ENCODE measurements around the gene LAMC1.
"Not testable (repeated sequence)": the region's sequence is repeated elsewhere in the genome, so short reads cannot be mapped to it uniquely, and the experiment has no call there.

Gene LAMC1

GRCh38 chr1:183043872-183044854 is 20.9 kb downstream of the LAMC1 start:
- DNase-seq: no peak
- peaks cover 82% of the 10 kb centered on the region for H3K27me3 Mint-ChIP-seq
- H3K4me3 Mint-ChIP-seq: no peak overlapping the region
- H3K4me1 Mint-ChIP-seq (ENCODE audit: low read depth): peaks cover 1% of the 10 kb centered on the region
- no peak overlapping the region for H3K27ac Mint-ChIP-seq
- H3K36me3 Mint-ChIP-seq (ENCODE audit: low read depth): no peaks in the 10 kb centered on the region
- H3K9me3 Mint-ChIP-seq: no peaks in the 10 kb centered on the region

- H3K27me3 Mint-ChIP-seq: peaks cover 79% of the 10 kb centered on the region
Measured at GRCh38 chr1:183044893-183045649, 21.9 kb downstream of the LAMC1 start.

GRCh38 chr1:183048087-183049085 is 25.2 kb downstream of the LAMC1 start:
- Mint-ChIP-seq H3K27me3 (peaks cover 70% of the 10 kb centered on the region), H3K4me3 (no peak overlapping the region), H3K4me1 (ENCODE audit: low read depth) (peaks cover 1% of the 10 kb centered on the region), H3K27ac (no peak overlapping the region), H3K9me3 (no peaks in the 10 kb centered on the region), H3K36me3 (ENCODE audit: low read depth) (no peaks in the 10 kb centered on the region)
- no peak for DNase-seq

More at GRCh38 chr1:183044893-183045649, 21.9 kb downstream of the LAMC1 start:
- peaks cover 1% of the 10 kb centered on the region for H3K4me1 Mint-ChIP-seq (ENCODE audit: low read depth)
- no peaks in the 10 kb centered on the region for H3K9me3 Mint-ChIP-seq
- no peak for DNase-seq
- no peaks in the 10 kb centered on the region for H3K36me3 Mint-ChIP-seq (ENCODE audit: low read depth)
- no peak overlapping the region for H3K4me3 Mint-ChIP-seq
- no peak overlapping the region for H3K27ac Mint-ChIP-seq

- Mint-ChIP-seq H3K9me3 (no peaks in the 10 kb centered on the region), H3K27me3 (peaks cover 69% of the 10 kb centered on the region), H3K36me3 (ENCODE audit: low read depth) (no peaks in the 10 kb centered on the region), H3K4me3 (no peak overlapping the region), H3K27ac (no peak overlapping the region), H3K4me1 (ENCODE audit: low read depth) (peaks cover 1% of the 10 kb centered on the region)
- no peak for DNase-seq
Measured at GRCh38 chr1:183051546-183051945, 28.3 kb downstream of the LAMC1 start.

- no peaks in the 10 kb centered on the region for H3K36me3 Mint-ChIP-seq (ENCODE audit: low read depth)
- no peaks in the 10 kb centered on the region for H3K9me3 Mint-ChIP-seq
- peaks cover 1% of the 10 kb centered on the region for H3K4me1 Mint-ChIP-seq (ENCODE audit: low read depth)
- H3K27me3 Mint-ChIP-seq: peaks cover 63% of the 10 kb centered on the region
- H3K27ac Mint-ChIP-seq: no peak overlapping the region
- no peak for DNase-seq
- no peak overlapping the region for H3K4me3 Mint-ChIP-seq
Measured at GRCh38 chr1:183052861-183053260, 29.6 kb downstream of the LAMC1 start.

GRCh38 chr1:183058851-183059502 is 35.8 kb downstream of the LAMC1 start:
- DNase-seq: no peak
- no peaks in the 10 kb centered on the region for H3K9me3 Mint-ChIP-seq
- no peak overlapping the region for H3K4me3 Mint-ChIP-seq
- H3K27ac Mint-ChIP-seq: no peak overlapping the region
- no peaks in the 10 kb centered on the region for H3K4me1 Mint-ChIP-seq (ENCODE audit: low read depth)
- peaks cover 19% of the 10 kb centered on the region for H3K27me3 Mint-ChIP-seq
- no peaks in the 10 kb centered on the region for H3K36me3 Mint-ChIP-seq (ENCODE audit: low read depth)

GRCh38 chr1:183061194-183061593 is 38.0 kb downstream of the LAMC1 start:
- peaks cover 7% of the 10 kb centered on the region for H3K27me3 Mint-ChIP-seq
- no peak for DNase-seq
- H3K27ac Mint-ChIP-seq: no peak overlapping the region
- no peaks in the 10 kb centered on the region for H3K4me1 Mint-ChIP-seq (ENCODE audit: low read depth)
- no peak overlapping the region for H3K4me3 Mint-ChIP-seq
- H3K9me3 Mint-ChIP-seq: peaks cover 2% of the 10 kb centered on the region
- no peaks in the 10 kb centered on the region for H3K36me3 Mint-ChIP-seq (ENCODE audit: low read depth)

GRCh38 chr1:183063349-183063748 is 40.1 kb downstream of the LAMC1 start:
- DNase-seq: no peak
- peaks cover 2% of the 10 kb centered on the region for H3K9me3 Mint-ChIP-seq
- H3K27ac Mint-ChIP-seq: no peak overlapping the region
- no peak overlapping the region for H3K4me3 Mint-ChIP-seq
- no peaks in the 10 kb centered on the region for H3K27me3 Mint-ChIP-seq
- H3K4me1 Mint-ChIP-seq (ENCODE audit: low read depth): no peaks in the 10 kb centered on the region
- H3K36me3 Mint-ChIP-seq (ENCODE audit: low read depth): no peaks in the 10 kb centered on the region

GRCh38 chr1:183065168-183065706 is 42.0 kb downstream of the LAMC1 start:
- H3K36me3 Mint-ChIP-seq (ENCODE audit: low read depth): no peaks in the 10 kb centered on the region
- no peaks in the 10 kb centered on the region for H3K4me1 Mint-ChIP-seq (ENCODE audit: low read depth)
- H3K27me3 Mint-ChIP-seq: peaks cover 1% of the 10 kb centered on the region
- no peak for DNase-seq
- no peak overlapping the region for H3K4me3 Mint-ChIP-seq
- peaks cover 2% of the 10 kb centered on the region for H3K9me3 Mint-ChIP-seq
- H3K27ac Mint-ChIP-seq: no peak overlapping the region

GRCh38 chr1:183066432-183066831 is 43.2 kb downstream of the LAMC1 start:
- H3K27me3 Mint-ChIP-seq; H3K4me1 Mint-ChIP-seq (ENCODE audit: low read depth); DNase-seq; H3K36me3 Mint-ChIP-seq (ENCODE audit: low read depth); H3K9me3 Mint-ChIP-seq; H3K4me3 Mint-ChIP-seq; H3K27ac Mint-ChIP-seq: not testable (repeated sequence)

- peaks cover 2% of the 10 kb centered on the region for H3K9me3 Mint-ChIP-seq
- no peak overlapping the region for H3K4me3 Mint-ChIP-seq
- H3K27ac Mint-ChIP-seq: no peak overlapping the region
- H3K27me3 Mint-ChIP-seq: peaks cover 10% of the 10 kb centered on the region
- H3K4me1 Mint-ChIP-seq (ENCODE audit: low read depth): peaks cover 5% of the 10 kb centered on the region
- no peak for DNase-seq
- H3K36me3 Mint-ChIP-seq (ENCODE audit: low read depth): no peaks in the 10 kb centered on the region
Measured at GRCh38 chr1:183069562-183070216, 46.5 kb downstream of the LAMC1 start.

GRCh38 chr1:183070234-183070922 is 47.2 kb downstream of the LAMC1 start:
- Mint-ChIP-seq H3K27me3 (peaks cover 10% of the 10 kb centered on the region), H3K36me3 (ENCODE audit: low read depth) (no peaks in the 10 kb centered on the region), H3K4me1 (ENCODE audit: low read depth) (peaks cover 5% of the 10 kb centered on the region), H3K27ac (no peak overlapping the region), H3K9me3 (peaks cover 2% of the 10 kb centered on the region), H3K4me3 (no peak overlapping the region)
- DNase-seq: no peak

Measured in activated T-cell treated with anti-CD3 and anti-CD28 coated beads, Interleukin-2, amount 50 U/mL, for 24 hours (primary cell).